Umbilical cord (tissue), 2 donors: ENCODE measurements around the gene PIGK. TPM values are rescaled to one million over a fixed set of nuclear protein-coding genes. Genes with fewer than 3 reads are reported as not detected.
"Not testable (repeated sequence)": the region's sequence is repeated elsewhere in the genome, so short reads cannot be mapped to it uniquely, and the experiment has no call there.

Experiments
- DNase-seq: peaks from one replicate; pipeline ENCODE4 v3.0.0-alpha.2; 2015; ENCODE audit warnings: low spot score
- total RNA-seq: library from RNA; depleted of rRNA; stranded (reverse); fragments of >200 nt; gene quantifications from one replicate; pipeline ENCODE4 v1.2.3, GENCODE V29; 2014; ENCODE audit warnings: low replicate concordance; ENCODE audit not compliant: insufficient read depth

Gene PIGK
- total RNA-seq, 1 donor from 2014 or later = 31.5 TPM

DNA sequence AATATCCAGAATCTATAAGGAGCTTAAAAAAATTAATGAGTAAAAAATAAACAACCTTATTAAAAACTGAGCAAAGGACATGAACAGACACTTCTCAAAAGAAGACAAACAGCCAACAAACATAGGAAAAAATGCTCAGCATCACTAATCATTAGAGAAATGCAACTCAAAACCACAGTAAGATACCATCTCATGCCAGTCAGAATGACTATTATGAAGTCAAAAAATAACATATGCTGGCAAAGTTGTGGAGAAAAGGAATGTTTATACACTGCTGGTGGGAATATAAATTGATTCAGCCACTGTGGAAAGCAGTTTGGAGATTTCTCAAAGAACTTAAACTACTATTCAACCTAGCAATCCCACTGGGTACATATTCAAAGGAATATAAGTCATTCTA, 25.3 kb downstream of the PIGK start:
- no peak for DNase-seq

- no peak for DNase-seq
Measured at GRCh38 chr1:77188770-77189169, 30.5 kb downstream of the PIGK start.

GRCh38 chr1:77186907-77187306, 32.3 kb downstream of the PIGK start:
- not testable (repeated sequence) for DNase-seq

DNA sequence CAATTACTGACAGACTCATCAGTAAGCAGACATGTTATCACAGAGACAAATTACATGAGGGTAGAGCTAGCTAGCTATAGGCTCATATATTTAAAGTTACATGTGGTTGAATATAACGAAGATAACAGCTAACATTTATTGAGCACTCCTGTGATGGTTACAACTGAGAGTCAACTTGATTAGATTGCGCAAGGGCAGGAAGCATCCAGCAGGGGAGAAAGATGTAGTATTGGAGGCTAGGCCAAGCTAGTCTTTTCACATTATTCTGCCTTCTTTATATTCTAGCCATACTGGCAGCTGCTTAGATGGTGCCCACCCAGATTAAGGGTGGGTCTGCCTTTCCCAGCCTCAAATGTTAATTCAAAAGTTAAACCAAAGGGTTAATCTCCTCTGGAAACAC, 37.1 kb downstream of the PIGK start:
- DNase-seq = no peak

DNA sequence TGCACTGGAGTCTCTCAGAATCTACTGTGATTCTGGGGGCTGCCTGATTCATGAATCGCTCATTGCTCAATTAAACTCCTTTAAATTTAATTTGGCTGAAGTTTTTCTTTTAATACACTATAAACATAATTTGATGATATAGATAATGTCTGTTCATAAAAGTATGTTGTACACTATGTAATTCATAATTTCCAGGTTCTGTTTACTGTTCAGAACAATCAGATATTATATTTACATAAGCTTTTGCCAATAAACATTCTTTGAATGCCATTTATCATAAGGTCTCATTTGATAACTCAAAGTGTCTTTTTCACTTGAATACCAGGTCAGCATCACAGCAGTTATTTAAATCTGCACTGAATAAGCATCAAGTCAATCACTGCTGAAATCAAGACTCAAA, 39.6 kb downstream of the PIGK start:
- DNase-seq = no peak

- DNase-seq = no peak
Measured at GRCh38 chr1:77175230-77175844, 43.9 kb downstream of the PIGK start.

DNA sequence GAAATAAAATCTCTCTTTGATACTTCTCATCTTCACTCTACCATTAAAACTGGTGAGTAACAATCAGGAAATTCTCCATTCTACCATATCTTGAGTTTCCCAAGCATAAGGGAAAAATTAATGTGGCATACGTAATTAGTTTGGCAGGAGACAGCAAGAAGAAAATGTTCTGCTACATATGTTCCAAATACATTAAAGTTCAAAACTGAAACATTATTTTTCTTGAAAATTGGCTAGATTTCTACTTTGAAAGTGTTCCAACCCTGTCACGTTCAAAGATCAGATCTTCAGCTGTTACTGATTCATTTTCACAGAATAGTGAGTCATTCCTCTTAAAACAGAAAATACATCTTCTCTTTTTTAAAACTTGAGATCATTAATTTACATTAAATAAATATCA, 48.5 kb downstream of the PIGK start:
- no peak for DNase-seq

DNA sequence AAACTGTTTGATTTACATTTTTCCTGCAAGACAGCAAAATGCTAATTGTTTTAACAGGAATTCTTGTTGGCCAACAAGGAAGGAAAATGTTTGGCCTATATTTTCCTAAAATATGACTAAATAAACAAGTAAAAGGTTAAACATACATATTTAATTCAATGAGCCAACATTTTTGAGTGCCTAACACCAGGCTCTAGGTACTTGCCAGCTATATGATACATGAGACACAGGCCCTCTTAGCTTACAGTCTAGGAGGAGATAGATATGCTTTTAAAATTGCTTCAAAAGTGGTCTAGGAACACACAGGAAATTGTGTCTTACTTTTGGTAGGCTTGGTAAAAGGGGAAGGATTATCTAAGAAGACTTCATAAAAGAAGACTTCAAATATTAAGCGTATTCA, 50.9 kb downstream of the PIGK start:
- DNase-seq = no peak

GRCh38 chr1:77164434-77164944, 54.7 kb downstream of the PIGK start:
- DNase-seq = no peak

DNA sequence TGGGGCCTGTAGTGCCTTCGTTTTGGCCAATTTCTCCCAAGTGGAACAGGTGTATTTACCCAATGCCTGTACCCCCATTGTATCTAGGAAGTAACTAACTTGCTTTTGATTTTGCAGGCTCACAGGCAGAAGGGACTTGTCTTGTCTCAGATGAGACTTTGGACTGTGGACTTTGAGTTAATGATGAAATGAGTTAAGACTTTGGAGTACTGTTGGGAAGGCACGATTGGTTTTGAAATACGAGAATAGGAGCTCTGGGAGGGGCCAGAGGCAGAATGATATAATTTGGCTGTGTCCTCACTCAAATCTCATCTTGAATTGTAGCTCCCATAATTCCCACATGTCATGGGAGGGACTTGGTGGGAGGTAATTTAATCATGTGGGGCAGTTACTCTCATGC, 59.5 kb downstream of the PIGK start:
- DNase-seq = not testable (repeated sequence)

- DNase-seq = no peak
Measured at GRCh38 chr1:77156214-77156613, 63.0 kb downstream of the PIGK start.

DNA sequence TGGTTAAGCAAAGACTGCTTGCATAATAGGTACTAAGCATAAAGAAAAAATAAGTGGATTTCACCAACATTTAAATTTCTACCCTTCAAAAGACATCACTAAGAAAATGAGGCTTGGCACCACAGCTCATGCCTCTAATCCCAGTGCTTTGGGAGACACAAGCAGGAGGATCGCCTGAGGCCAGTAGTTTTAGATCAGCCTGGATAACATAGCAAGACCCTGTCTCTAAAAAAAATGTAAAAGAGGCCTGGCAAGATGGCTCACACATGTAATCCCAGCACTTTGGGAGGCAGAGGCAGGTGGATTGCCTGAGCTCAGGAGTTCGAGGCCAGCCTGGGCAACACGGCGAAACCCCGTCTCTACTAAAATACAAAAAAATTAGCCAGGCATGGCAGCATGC, 73.0 kb downstream of the PIGK start:
- no peak for DNase-seq

GRCh38 chr1:77143529-77144121, 75.6 kb downstream of the PIGK start:
- DNase-seq = peak; percentile 12

DNA sequence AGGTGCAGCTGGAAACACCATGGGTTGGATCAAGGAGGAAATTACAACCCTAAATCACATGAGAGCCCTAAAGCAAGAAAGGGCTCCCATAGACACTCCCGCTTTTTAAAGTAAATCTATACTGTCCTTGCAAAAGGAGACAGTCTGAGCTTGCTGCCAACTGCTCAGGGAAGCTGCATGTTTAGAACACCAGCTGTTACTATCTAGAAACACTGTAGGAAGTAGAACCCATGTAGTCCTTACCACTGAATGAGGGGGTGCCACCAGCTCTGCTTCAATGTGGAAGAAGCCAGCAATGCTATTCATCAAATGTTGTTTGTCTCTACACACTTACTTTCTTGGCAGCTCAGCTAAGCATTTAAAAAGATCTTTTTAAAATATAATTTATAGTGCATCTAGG, 79.8 kb downstream of the PIGK start:
- no peak for DNase-seq

GRCh38 chr1:77134359-77134758, 84.9 kb downstream of the PIGK start:
- DNase-seq = no peak

DNA sequence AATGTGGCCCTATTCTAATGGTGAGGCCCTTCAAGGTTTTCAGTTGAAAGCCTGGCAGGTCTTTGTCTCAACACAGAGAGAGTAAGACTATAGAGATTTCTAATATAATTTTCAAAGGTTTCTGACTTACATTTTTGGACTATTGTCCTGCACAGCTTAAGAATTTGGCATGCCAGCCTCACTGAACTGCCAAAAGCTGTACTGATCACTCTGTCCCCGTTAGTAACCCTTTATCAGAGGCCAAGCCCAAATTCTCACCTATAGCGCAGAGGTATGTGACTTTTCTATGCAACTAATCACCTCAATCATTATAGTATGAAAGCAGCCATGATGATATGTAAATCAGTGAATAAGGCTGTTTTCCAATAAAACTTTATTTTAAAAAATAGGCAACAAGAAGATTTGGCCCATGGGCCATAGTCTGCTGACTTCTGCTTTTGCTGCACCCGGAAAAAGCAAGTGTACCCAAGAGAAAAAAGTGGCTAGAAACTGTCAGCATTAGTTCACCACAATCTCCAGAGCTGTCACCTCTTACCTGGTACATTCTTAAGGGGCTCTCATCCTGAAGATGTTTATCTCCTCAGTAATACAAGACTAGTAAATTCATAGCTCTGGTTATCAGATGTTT, 85.4 kb downstream of the PIGK start:
- DNase-seq = no peak

DNA sequence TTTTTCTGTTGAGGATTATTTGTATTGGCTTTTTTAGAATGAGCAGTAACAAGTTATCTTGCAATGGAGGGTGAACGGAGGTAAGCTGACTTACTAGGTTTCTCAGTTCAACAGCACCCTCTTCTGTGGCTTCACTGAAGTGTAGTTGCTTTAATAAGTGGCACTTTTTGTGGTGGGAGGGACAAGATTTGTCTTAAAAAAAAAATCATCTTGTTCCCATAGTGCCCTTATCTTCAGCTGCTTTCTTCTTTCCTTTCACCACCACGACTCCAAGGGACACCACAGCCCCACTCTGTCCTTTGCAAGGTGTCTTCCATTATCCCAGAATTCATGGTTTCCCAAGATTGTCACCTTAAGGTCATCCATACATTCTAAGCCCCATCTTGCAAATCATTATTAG, 92.9 kb downstream of the PIGK start:
- peak; percentile 71 for DNase-seq

GRCh38 chr1:77121503-77121902, 97.7 kb downstream of the PIGK start:
- no peak for DNase-seq

GRCh38 chr1:77120950-77121349, 98.3 kb downstream of the PIGK start:
- DNase-seq = no peak

GRCh38 chr1:77118712-77119111, 100.5 kb downstream of the PIGK start:
- DNase-seq = no peak

DNA sequence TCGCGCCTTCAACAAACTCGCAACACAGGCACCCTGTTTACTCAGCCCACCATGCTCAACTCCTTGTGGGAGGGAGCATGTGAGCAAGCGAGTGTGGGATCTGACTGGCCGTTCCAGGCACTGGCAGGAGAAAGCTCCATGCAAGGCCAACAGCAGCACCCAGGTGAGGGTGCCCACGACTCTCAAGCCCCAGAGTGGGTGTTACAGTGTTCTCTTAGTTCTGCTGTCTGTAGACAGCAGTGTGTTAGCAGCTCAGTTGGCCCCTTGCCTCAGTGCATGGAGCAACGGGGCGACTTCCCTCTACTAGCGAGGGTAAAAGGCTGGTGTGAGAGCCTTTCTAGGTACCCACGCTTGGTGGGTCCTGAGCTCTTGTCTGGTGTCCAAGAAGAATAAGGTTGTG, 114.6 kb downstream of the PIGK start:
- DNase-seq = no peak

DNA sequence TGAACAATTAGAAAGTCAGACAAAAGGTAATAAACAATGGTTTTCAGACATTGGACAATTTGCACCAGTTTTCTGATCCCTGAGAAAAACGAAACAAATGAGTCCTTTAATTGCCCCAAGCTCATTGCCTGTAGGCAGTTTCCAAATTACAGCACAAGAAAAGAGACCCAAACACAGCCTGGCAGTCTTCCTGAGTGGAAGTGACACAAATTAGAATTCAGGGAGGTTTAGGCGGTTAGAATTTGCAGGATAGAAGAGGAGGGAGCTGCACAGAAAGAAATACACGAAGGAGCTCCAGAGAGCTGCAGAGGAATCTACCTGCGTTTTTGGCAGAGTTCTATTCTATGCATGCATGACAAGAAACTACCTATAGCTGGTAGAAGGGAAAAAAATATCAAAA, 115.7 kb downstream of the PIGK start:
- no peak for DNase-seq

DNA sequence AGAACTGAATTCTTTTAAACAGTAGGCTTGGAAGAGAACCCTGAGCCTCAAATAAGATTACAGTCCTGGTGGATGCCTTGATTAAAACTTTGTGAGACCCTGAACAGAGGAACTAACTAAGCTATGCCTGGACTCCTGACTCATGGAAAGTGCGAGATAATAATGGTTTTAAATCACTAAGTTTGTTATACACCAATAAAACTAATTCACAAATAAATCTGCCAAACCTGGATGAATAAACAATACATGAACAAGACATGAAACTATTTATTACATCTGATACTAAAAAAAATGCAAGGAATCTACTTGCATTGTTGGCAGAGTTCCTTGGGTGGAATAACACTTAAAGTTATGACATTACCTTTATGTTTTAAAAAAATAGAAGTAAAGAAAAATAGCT, 118.4 kb downstream of the PIGK start:
- DNase-seq = no peak
